ENCODE data around the gene SMPD3.

Gene SMPD3

GRCh38 chr16:68319185-68319908, 129.0 kb downstream of the SMPD3 start:
- no peak for DNase-seq

GRCh38 chr16:68313116-68313515, 135.2 kb downstream of the SMPD3 start:
- DNase-seq, result no peak

- DNase-seq, result peak; percentile 78
Observed at GRCh38 chr16:68310774-68311511, 137.4 kb downstream of the SMPD3 start, which contains the start of the genes PRMT7 and SLC7A6OS. Gene PRMT7 (plus strand): TSS chr16:68311019. CDS start chr16:68315980, 4,961 bp downstream. Gene SLC7A6OS (minus strand): TSS chr16:68310946. CDS start chr16:68310926, 20 bp downstream.

GRCh38 chr16:68310437-68310773, 137.9 kb downstream of the SMPD3 start:
- DNase-seq, result no peak

GRCh38 chr16:68309799-68310198, 138.5 kb downstream of the SMPD3 start:
- DNase-seq, result no peak

Measured in DMS 273 treated with DMSO at 0.1 percent for 48 hours (cell line).